HepG2 (cell line): ENCODE results near the gene RPS5. TPM values are rescaled to one million over a fixed set of nuclear protein-coding genes. Genes with fewer than 3 reads are reported as not detected.

ENCODE experiments used
- AGO1 ChIP-seq: fragments of 200-400 bp; formaldehyde crosslinking; IDR thresholded peaks from 2 replicates; pipeline ENCODE4 v1.6.1; 2017; ENCODE audit warnings: mild to moderate bottlenecking, low read depth, low read length, moderate library complexity; ENCODE audit not compliant: poor library complexity, severe bottlenecking
- ARHGAP35 ChIP-seq: sonication (generic); formaldehyde crosslinking; IDR thresholded peaks from 2 replicates; pipeline ENCODE4 v1.9.0; 2022; ENCODE audit warnings: mild to moderate bottlenecking, inconsistent platforms, moderate library complexity, missing genetic modification reagents, borderline replicate concordance
- ATF1 ChIP-seq: IDR thresholded peaks from 2 replicates; pipeline ENCODE4 v1.6.1; 2016; ENCODE audit warnings: mild to moderate bottlenecking, control low read depth
- DPF2 ChIP-seq: sonication (generic); formaldehyde crosslinking; IDR thresholded peaks from 2 replicates; pipeline ENCODE4 v1.4.0; 2020; ENCODE audit warnings: mild to moderate bottlenecking, low read depth, missing genetic modification reagents, borderline replicate concordance
- ELF1 ChIP-seq: sonication (generic); formaldehyde crosslinking; IDR thresholded peaks from 2 replicates; pipeline ENCODE4 v1.4.0; 2020; ENCODE audit warnings: missing genetic modification reagents
- GPN1 ChIP-seq: sonication (generic); formaldehyde crosslinking; IDR thresholded peaks from 2 replicates; pipeline ENCODE4 v1.5.1; 2020; ENCODE audit warnings: missing genetic modification reagents, borderline replicate concordance
- NCOR1 ChIP-seq: fragments of 200-600 bp; sonication (generic); IDR thresholded peaks from 2 replicates; pipeline ENCODE4 v1.7.0; 2017; ENCODE audit warnings: antibody characterized with exemption, low read length, borderline replicate concordance
- PCBP2 ChIP-seq: fragments of 200-400 bp; formaldehyde crosslinking; optimal IDR thresholded peaks from 2 replicates; pipeline ENCODE3; 2018; ENCODE audit warnings: low read length, low read depth; ENCODE audit not compliant: poor library complexity, severe bottlenecking
- POLR2G ChIP-seq: fragments of 200-400 bp; formaldehyde crosslinking; IDR thresholded peaks from 2 replicates; pipeline ENCODE4 v1.6.1; 2018; ENCODE audit warnings: mild to moderate bottlenecking, low read depth, low read length, moderate library complexity
- PPARG ChIP-seq: conservative IDR thresholded peaks from 2 replicates; pipeline ENCODE4 v1.6.1; 2016; ENCODE audit warnings: missing biosample characterization, missing genetic modification reagents
- PRPF4 ChIP-seq: fragments of 200-400 bp; formaldehyde crosslinking; IDR thresholded peaks from 2 replicates; pipeline ENCODE4 v1.6.1; 2016; ENCODE audit warnings: low read length, low read depth; ENCODE audit not compliant: poor library complexity, severe bottlenecking
- SCMH1 ChIP-seq: sonication (generic); formaldehyde crosslinking; IDR thresholded peaks from 2 replicates; pipeline ENCODE4 v1.9.0; 2021; ENCODE audit warnings: missing genetic modification reagents, mild to moderate bottlenecking, borderline replicate concordance
- SP2 ChIP-seq: sonication (generic); formaldehyde crosslinking; IDR thresholded peaks from 2 replicates; pipeline ENCODE4 v1.5.1; 2020; ENCODE audit warnings: mild to moderate bottlenecking, missing genetic modification reagents
- TCF12 ChIP-seq, 2 experiments: fragments of 450-650 bp in 1 of 2; sonication (generic) in 1 of 2; formaldehyde crosslinking in 1 of 2; IDR thresholded peaks; 2 replicates each; pipeline versions ENCODE4 v1.6.1 to v1.8.0; 2017 to 2022; ENCODE audit warnings: antibody characterized with exemption in 1 of 2, mild to moderate bottlenecking in 1 of 2, missing genetic modification reagents in 1 of 2, moderate library complexity in 1 of 2
- ZMYM4 ChIP-seq: sonication (generic); formaldehyde crosslinking; IDR thresholded peaks from 2 replicates; pipeline ENCODE4 v1.8.1; 2023; ENCODE audit warnings: mild to moderate bottlenecking, missing genetic modification reagents
- ZNF124 ChIP-seq: sonication (generic); formaldehyde crosslinking; IDR thresholded peaks from 2 replicates; pipeline ENCODE4 v1.4.0; 2020; ENCODE audit warnings: missing genetic modification reagents
- ZNF33A ChIP-seq: sonication (generic); formaldehyde crosslinking; IDR thresholded peaks from 2 replicates; pipeline ENCODE4 v1.5.1; 2020; ENCODE audit warnings: missing genetic modification reagents, mild to moderate bottlenecking, moderate library complexity, borderline replicate concordance
- polyA plus RNA-seq, 8 experiments: library from polyadenylated mRNA; depleted of rRNA in 3 of 8; stranded (reverse) in 7 of 8; unstranded in 1 of 8; fragments of >200 nt; fragmentation: Illumina TruSeq in 4 of 8; extraction: Trizol in 4 of 8; gene quantifications; 2 replicates each; pipeline versions ENCODE4 v1.2.1 to v1.2.3, GENCODE V29; 2011 to 2016; ENCODE audit warnings: low read depth in 4 of 8, missing spikeins in 1 of 8, mixed read lengths in 1 of 8; ENCODE audit not compliant: insufficient read depth in 1 of 8
- total RNA-seq, 5 experiments: library from RNA; depleted of rRNA; stranded (reverse); fragments of >200 nt; fragmentation: Illumina TruSeq; extraction: Trizol; gene quantifications; 2 replicates each; pipeline ENCODE4 v1.2.3, GENCODE V29; 2016; ENCODE audit warnings: low read depth in 1 of 5
- TF ChIP-seq, protein P1 (sequence below): sonication (generic); formaldehyde crosslinking; IDR thresholded peaks from 2 replicates; pipeline ENCODE4 v1.5.1; 2020; ENCODE audit warnings: mild to moderate bottlenecking, missing genetic modification reagents, borderline replicate concordance
- TF ChIP-seq, protein P2 (sequence below): sonication (generic); formaldehyde crosslinking; IDR thresholded peaks from 2 replicates; pipeline ENCODE4 v1.8.0; 2022; ENCODE audit warnings: missing genetic modification reagents, low read depth, mild to moderate bottlenecking, borderline replicate concordance
- TF ChIP-seq, protein P3 (sequence below): sonication (generic); formaldehyde crosslinking; IDR thresholded peaks from 2 replicates; pipeline ENCODE4 v1.5.0; 2020; ENCODE audit warnings: missing genetic modification reagents
- TF ChIP-seq, protein P4 (sequence below): sonication (generic); formaldehyde crosslinking; IDR thresholded peaks from 2 replicates; pipeline ENCODE4 v1.8.0; 2023; ENCODE audit warnings: mild to moderate bottlenecking, missing genetic modification reagents
- TF ChIP-seq, protein P5 (sequence below): sonication (generic); formaldehyde crosslinking; IDR thresholded peaks from 2 replicates; pipeline ENCODE4 v1.4.0; 2020; ENCODE audit warnings: missing genetic modification reagents

RPS5 gene
- total and polyA plus RNA-seq, 2 of the 13 experiments (the other 11 are each of a cell fraction or from before 2014, with no cell fraction given), result 1,544 to 4,408 TPM

GRCh38 chr19:58380662-58381459 is 6.2 kb upstream of the RPS5 start, which contains the start of gene ZNF837 (continued):
- TF ChIP-seq TCF12 (IDR thresholded peaks at IDR 0.05) (no peak), TCF12 (CRISPR knock-in tag; IDR thresholded peaks at IDR 0.05) (peak; percentile 95), ARHGAP35 (CRISPR knock-in tag) (peak; percentile 94; the same call in 1 of the 2 replicates), ZNF33A (CRISPR knock-in tag) (no peak), GPN1 (CRISPR knock-in tag) (no peak), DPF2 (CRISPR knock-in tag) (no peak), PCBP2 (no peak), ELF1 (CRISPR knock-in tag) (peak; percentile 92), ZNF124 (CRISPR knock-in tag) (peak; percentile 80), ATF1 (CRISPR knock-in tag) (peak; percentile 28), ZMYM4 (CRISPR knock-in tag) (peak; percentile 71; the same call in 1 of the 2 replicates), POLR2G (peak; percentile 95), NCOR1 (peak; percentile 70; the same call in 1 of the 2 replicates), SP2 (CRISPR knock-in tag) (peak; percentile 92), SCMH1 (CRISPR knock-in tag) (no peak), AGO1 (peak; percentile 85), PRPF4 (no peak), PPARG (peak; percentile 44; the same call in 1 of the 2 replicates)
- TF ChIP-seq, protein P1, sequence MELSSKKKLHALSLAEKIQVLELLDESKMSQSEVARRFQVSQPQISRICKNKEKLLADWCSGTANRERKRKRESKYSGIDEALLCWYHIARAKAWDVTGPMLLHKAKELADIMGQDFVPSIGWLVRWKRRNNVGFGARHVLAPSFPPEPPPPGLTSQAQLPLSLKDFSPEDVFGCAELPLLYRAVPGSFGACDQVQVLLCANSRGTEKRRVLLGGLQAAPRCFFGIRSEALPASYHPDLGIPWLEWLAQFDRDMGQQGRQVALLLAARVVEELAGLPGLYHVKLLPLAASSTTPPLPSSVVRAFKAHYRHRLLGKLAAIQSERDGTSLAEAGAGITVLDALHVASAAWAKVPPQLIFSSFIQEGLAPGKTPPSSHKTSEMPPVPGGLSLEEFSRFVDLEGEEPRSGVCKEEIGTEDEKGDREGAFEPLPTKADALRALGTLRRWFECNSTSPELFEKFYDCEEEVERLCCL, result no peak
- TF ChIP-seq, protein P2, sequence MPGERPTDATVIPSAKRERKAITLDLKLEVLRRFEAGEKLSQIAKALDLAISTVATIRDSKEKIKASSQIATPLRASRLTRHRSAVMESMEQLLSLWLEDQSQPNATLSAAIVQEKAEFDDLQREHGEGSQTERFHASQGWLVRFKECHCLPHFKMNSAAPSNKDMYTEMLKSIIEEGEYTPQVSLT (CRISPR knock-in tag), result peak; percentile 64; the same call in 1 of the 2 replicates
- TF ChIP-seq, protein P3, sequence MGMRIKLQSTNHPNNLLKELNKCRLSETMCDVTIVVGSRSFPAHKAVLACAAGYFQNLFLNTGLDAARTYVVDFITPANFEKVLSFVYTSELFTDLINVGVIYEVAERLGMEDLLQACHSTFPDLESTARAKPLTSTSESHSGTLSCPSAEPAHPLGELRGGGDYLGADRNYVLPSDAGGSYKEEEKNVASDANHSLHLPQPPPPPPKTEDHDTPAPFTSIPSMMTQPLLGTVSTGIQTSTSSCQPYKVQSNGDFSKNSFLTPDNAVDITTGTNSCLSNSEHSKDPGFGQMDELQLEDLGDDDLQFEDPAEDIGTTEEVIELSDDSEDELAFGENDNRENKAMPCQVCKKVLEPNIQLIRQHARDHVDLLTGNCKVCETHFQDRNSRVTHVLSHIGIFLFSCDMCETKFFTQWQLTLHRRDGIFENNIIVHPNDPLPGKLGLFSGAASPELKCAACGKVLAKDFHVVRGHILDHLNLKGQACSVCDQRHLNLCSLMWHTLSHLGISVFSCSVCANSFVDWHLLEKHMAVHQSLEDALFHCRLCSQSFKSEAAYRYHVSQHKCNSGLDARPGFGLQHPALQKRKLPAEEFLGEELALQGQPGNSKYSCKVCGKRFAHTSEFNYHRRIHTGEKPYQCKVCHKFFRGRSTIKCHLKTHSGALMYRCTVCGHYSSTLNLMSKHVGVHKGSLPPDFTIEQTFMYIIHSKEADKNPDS (CRISPR knock-in tag), result 0 out of 2 replicates have a peak, but pooled peaks have one; percentile 72
- TF ChIP-seq, protein P4, sequence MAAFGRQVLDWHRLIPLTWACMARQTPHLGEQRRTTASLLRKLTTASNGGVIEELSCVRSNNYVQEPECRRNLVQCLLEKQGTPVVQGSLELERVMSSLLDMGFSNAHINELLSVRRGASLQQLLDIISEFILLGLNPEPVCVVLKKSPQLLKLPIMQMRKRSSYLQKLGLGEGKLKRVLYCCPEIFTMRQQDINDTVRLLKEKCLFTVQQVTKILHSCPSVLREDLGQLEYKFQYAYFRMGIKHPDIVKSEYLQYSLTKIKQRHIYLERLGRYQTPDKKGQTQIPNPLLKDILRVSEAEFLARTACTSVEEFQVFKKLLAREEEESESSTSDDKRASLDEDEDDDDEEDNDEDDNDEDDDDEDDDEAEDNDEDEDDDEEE (CRISPR knock-in tag), result no peak
- TF ChIP-seq, protein P5, sequence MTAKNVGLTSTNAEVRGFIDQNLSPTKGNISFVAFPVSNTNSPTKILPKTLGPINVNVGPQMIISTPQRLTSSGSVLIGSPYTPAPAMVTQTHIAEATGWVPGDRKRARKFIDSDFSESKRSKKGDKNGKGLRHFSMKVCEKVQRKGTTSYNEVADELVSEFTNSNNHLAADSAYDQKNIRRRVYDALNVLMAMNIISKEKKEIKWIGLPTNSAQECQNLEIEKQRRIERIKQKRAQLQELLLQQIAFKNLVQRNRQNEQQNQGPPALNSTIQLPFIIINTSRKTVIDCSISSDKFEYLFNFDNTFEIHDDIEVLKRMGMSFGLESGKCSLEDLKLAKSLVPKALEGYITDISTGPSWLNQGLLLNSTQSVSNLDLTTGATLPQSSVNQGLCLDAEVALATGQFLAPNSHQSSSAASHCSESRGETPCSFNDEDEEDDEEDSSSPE (CRISPR knock-in tag), result peak; percentile 90
